Muscle layer of duodenum (tissue), 2 donors: ENCODE results near the gene ITGA6.

Experiments
- H3K27ac ChIP-seq: one replicate; pipeline ENCODE4 v1.7.0; 2013; ENCODE audit warnings: mild to moderate bottlenecking, low read length
- H3K27me3 ChIP-seq: one replicate; pipeline ENCODE4 v1.7.0; 2013; ENCODE audit warnings: low read depth, mild to moderate bottlenecking, control low read depth, low read length
- H3K36me3 ChIP-seq, 2 donors: one replicate each; pipeline ENCODE4 v1.7.0; 2013; ENCODE audit warnings: low read length in 2 of 2, control low read depth in 1 of 2, mild to moderate bottlenecking in 1 of 2; ENCODE audit not compliant: insufficient read depth in 2 of 2, control insufficient read depth in 1 of 2
- H3K4me1 ChIP-seq, 2 donors: one replicate each; pipeline ENCODE4 v1.7.0; 2013; ENCODE audit warnings: low read length in 2 of 2, mild to moderate bottlenecking in 2 of 2, control low read depth in 1 of 2, moderate library complexity in 1 of 2; ENCODE audit not compliant: insufficient read depth in 2 of 2, control insufficient read depth in 1 of 2
- H3K4me3 ChIP-seq, 2 donors: one replicate each; pipeline ENCODE4 v1.7.0; 2013; ENCODE audit warnings: low read length in 2 of 2, low read depth in 1 of 2, mild to moderate bottlenecking in 1 of 2
- H3K9me3 ChIP-seq, 2 donors: one replicate each; pipeline ENCODE4 v1.7.0; 2013; ENCODE audit warnings: low read length in 2 of 2, control low read depth in 1 of 2, mild to moderate bottlenecking in 1 of 2; ENCODE audit not compliant: control insufficient read depth in 1 of 2
- donor health status: healthy.

ITGA6 gene

DNA sequence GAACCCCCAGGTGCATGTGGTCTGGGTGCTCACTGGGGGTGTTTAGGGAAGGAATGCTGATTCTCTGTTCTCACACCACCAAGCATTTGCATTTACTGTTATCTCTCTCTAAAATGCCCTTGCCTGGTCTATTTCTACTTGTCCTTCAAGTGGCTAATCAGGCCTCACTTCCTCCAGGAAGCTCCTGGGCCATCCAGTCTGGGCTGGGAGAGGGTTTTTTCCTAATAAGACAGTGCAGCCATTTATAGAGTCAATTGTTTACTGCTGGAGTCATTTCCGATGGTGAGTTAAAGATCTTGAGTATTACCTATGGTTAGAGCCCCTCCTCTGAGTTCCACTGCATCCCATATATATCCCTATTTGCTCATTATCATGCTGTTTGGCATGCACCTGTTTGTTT, 25.2 kb upstream of the ITGA6 start:
- Histone ChIP-seq H3K4me3 (no peak overlapping the region), H3K4me1 (no peaks in the 10 kb centered on the region), H3K27ac (no peak overlapping the region), H3K9me3 (peaks cover 0 to 2% of the 10 kb centered on the region in 2 donors), H3K27me3 (no peaks in the 10 kb centered on the region), H3K36me3 (no peaks in the 10 kb centered on the region)

DNA sequence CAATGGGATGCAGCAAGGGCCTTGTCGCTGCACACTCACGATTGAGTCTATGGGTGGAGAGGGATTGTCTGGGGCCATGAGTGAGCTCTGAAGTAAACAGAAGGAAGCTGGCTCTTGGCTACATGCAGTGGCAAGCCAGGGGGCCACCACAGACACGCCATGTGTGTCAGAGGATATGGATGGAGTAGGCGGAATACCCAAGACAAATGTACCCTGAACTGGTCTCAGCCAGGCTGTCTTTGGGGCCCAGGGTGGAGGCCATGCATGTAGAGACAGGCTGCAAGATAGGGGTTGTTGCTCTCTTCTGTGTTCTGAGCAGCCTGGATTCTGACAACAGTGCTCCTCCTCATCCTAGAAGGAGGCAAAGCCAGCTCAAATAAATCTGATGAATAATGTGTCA, 24.0 kb upstream of the ITGA6 start:
- H3K4me3 ChIP-seq, result no peak overlapping the region
- no peaks in the 10 kb centered on the region for H3K36me3 ChIP-seq
- H3K27me3 ChIP-seq, result no peaks in the 10 kb centered on the region
- H3K27ac ChIP-seq, result no peak overlapping the region
- peaks cover 0 to 2% of the 10 kb centered on the region in 2 donors for H3K9me3 ChIP-seq
- H3K4me1 ChIP-seq, result no peaks in the 10 kb centered on the region

DNA sequence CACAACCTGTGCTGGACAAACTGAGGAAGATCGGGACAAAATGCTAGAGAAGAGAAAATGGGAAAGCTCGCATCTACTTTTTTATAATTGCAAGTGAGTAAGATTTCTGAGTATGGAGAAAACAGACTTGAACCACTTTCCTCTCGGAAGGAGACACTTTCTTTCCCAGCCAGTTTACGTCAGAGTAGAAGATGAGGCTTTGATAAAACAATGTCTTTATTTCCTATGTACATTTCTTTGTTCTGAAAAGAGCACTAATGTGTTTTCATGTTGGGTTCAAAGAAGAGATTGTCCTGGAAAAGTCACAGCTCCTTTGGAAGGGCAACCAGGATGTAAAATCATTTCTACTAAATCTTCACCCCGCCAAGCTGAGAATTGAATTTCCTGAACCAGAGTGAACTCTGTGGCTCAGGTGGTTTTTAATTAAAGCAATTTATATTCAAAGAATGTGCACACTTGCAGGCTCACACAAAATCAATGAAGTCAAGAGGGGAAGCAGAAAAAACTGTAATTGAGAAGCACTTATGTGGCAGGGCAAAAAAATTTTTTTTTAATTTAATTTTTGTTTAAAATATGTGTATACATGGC, 23.4 kb upstream of the ITGA6 start:
- H3K27me3 ChIP-seq, result no peaks in the 10 kb centered on the region
- no peaks in the 10 kb centered on the region for H3K36me3 ChIP-seq
- H3K9me3 ChIP-seq, result peaks cover 0 to 2% of the 10 kb centered on the region in 2 donors
- no peak overlapping the region for H3K4me3 ChIP-seq
- H3K4me1 ChIP-seq, result no peaks in the 10 kb centered on the region
- no peak overlapping the region for H3K27ac ChIP-seq

DNA sequence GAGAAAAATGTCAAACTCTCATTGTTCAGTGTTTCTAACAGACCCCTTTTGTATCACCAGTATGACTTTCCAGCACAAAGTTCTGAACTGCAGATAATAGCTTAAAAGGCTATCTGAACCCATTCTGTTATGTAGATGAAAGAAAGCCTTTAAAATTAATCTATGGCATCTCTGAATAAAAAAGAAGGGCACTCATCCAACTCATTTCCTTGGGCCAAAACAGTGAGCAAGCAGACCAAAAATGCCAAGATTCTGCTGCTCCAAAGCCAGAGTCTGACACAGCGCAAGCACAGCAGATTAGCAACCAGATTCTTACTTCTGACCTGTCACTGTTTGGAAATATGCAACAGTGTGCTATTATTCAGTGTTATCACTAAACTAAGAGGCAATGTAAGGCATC, 22.6 kb upstream of the ITGA6 start:
- no peak overlapping the region for H3K27ac ChIP-seq
- no peaks in the 10 kb centered on the region for H3K36me3 ChIP-seq

DNA sequence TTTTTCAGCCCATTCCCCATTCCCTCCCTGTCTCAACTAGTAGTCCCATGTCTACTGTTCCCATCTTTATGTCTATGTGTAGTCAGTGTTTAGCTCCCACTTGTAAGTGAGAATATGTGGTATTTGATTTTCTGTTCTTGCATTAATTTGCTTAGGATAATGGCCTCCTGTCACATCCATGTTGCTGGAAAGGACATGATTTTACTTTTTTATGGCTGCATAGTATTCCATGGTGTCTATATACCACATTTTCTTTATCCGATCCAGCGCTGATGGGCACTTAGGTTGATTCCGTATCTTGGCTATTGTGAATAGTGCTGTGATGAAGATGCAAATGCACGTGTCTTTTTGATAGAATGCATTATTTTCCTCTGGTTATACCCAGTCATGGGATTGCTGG, 21.7 kb upstream of the ITGA6 start:
- H3K4me1 ChIP-seq, result no peaks in the 10 kb centered on the region
- H3K9me3 ChIP-seq, result peaks cover 0 to 2% of the 10 kb centered on the region in 2 donors
- H3K4me3 ChIP-seq, result no peak overlapping the region
- H3K36me3 ChIP-seq, result no peaks in the 10 kb centered on the region
- H3K27me3 ChIP-seq, result no peaks in the 10 kb centered on the region
- H3K27ac ChIP-seq, result no peak overlapping the region

More for the DNA sequence above, 22.6 kb upstream of the ITGA6 start:
- H3K9me3 ChIP-seq, result peaks cover 0 to 2% of the 10 kb centered on the region in 2 donors
- H3K4me1 ChIP-seq, result no peaks in the 10 kb centered on the region
- no peaks in the 10 kb centered on the region for H3K27me3 ChIP-seq
- no peak overlapping the region for H3K4me3 ChIP-seq

DNA sequence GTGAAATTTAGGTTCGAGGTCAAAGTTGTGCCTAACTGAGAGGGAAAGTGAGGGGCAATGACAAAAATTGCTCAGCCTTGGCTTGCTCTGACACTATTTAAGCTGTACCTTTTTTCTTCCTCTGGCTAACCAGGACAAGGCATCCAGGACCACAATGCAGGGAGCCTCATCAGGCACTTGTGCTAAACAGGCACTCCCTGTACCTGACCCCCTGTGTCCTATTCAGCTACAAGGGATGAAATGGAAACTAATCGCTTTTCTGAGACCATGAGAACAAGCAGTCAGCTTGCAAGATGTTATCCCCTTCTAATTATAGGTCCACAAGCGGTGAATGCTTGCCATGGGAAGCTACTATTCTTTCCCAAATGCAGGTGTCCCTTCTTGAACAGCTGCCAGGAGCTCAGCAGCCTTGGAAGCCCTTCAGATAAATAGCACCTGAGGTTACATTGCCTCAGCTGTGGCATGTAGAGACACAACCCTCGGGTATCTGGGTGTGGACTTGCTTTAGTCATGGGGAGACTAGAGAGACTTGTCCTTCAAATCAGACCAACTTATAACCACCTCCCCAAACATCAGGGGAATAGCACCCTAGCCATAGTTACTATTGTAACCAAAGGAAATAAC, 19.1 kb upstream of the ITGA6 start:
- Histone ChIP-seq H3K27ac (no peak overlapping the region), H3K36me3 (no peaks in the 10 kb centered on the region), H3K27me3 (no peaks in the 10 kb centered on the region)

DNA sequence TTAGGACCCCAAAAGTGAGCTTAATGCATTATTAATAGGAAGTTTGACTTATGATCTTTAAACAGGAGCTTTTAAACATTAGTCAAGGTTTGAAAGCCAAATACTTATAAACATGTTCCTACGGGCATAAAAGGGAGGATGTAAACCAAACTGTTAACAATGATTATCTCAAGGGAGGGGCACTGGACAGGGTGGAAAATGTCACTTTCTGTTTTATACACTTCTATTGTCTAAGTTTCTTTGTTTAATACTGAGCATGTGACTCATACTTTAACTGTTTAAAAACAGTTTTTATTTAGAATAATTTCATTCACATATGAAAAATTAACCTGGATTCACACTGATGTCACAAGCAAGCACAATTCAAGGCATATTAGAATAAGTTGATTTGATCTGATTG, 18.3 kb upstream of the ITGA6 start:
- no peaks in the 10 kb centered on the region for H3K4me1 ChIP-seq
- H3K36me3 ChIP-seq, result no peaks in the 10 kb centered on the region
- no peak overlapping the region for H3K27ac ChIP-seq
- no peaks in the 10 kb centered on the region for H3K27me3 ChIP-seq
- H3K9me3 ChIP-seq, result peaks cover 0 to 2% of the 10 kb centered on the region in 2 donors
- no peak overlapping the region for H3K4me3 ChIP-seq

More for the DNA sequence above, 19.1 kb upstream of the ITGA6 start:
- H3K4me1 ChIP-seq, result no peaks in the 10 kb centered on the region
- no peak overlapping the region for H3K4me3 ChIP-seq
- peaks cover 0 to 2% of the 10 kb centered on the region in 2 donors for H3K9me3 ChIP-seq

DNA sequence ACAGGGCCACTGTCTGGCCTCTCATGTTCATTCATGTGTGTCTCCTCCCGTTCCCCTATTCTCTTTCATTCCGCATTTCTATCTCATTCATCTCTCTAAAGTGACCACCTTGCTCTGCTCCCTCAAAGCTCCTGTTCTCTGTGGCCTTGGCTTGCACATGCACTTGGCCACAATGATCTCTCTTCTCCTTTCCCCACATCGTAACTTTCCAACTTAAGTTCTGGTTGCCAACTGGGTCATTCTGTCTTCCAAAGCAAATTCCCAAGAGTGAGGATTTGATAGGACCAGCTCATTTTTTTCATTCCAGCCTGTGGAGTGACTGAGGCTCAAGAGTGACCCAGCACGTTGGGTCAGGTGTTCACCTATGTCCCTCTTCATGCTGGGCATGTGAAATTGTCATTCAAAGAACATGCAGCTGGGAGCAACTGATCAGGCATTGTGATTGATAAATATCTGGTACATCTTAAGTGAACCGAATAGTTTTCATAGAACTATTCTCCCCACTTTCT, 14.3 kb upstream of the ITGA6 start:
- Histone ChIP-seq H3K4me1 (no peaks in the 10 kb centered on the region), H3K36me3 (no peaks in the 10 kb centered on the region), H3K4me3 (no peak overlapping the region), H3K9me3 (peaks cover 0 to 7% of the 10 kb centered on the region in 2 donors), H3K27ac (no peak overlapping the region), H3K27me3 (no peaks in the 10 kb centered on the region)

DNA sequence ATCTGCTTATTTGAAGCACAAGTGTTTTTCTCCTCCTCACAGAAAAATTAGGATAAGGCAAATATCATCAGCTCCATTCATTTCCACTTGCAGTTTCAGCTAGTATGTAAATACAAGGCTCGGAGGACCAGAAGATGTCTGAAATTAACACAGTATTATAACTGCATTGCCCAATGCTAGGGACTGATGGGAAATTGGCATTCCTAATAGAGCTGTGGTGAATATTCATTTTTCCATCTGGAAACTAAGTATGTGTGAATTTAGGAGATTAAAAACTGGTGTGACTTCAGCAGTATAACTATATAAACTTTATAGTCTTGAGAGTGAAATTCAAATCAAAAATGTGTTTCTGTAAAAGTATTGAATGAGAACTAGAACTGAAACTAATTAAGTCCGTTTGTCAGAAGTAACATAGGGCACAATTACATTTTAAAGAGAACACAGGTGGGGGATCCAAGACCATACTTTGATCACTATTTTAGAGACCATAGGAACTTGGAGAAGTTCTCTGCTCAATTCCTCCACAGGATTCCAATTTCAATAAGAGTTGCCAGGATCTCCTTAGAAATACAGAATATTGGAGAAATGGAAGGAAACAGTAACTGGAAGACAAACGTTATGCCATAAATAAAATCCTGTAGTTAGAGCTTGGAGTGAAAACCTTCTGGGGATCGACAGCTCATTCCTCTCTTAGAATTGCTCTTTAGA, 12.1 kb upstream of the ITGA6 start:
- H3K9me3 ChIP-seq, result peaks cover 0 to 14% of the 10 kb centered on the region in 2 donors
- no peaks in the 10 kb centered on the region for H3K27me3 ChIP-seq
- H3K36me3 ChIP-seq, result no peaks in the 10 kb centered on the region
- no peak overlapping the region for H3K4me3 ChIP-seq
- H3K4me1 ChIP-seq, result no peaks in the 10 kb centered on the region
- H3K27ac ChIP-seq, result no peak overlapping the region

DNA sequence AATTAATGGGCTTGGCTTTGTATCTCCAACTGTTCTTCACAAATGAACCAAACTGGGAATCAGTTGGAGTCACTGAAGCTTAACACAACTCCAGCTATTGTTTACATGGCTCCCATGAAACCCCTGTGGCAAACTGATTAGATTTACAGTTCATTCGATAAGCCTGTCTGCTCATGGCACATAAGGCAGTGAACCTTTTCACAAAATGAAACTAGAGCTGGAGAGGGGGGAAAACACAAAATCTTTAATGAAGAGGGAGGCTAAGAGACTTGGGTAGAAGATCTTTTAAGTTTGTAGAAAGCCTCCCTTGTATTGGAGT, 11.6 kb upstream of the ITGA6 start:
- Histone ChIP-seq H3K27me3 (no peaks in the 10 kb centered on the region), H3K9me3 (peaks cover 0 to 14% of the 10 kb centered on the region in 2 donors), H3K27ac (no peak overlapping the region), H3K4me1 (no peaks in the 10 kb centered on the region), H3K4me3 (no peak overlapping the region), H3K36me3 (no peaks in the 10 kb centered on the region)

DNA sequence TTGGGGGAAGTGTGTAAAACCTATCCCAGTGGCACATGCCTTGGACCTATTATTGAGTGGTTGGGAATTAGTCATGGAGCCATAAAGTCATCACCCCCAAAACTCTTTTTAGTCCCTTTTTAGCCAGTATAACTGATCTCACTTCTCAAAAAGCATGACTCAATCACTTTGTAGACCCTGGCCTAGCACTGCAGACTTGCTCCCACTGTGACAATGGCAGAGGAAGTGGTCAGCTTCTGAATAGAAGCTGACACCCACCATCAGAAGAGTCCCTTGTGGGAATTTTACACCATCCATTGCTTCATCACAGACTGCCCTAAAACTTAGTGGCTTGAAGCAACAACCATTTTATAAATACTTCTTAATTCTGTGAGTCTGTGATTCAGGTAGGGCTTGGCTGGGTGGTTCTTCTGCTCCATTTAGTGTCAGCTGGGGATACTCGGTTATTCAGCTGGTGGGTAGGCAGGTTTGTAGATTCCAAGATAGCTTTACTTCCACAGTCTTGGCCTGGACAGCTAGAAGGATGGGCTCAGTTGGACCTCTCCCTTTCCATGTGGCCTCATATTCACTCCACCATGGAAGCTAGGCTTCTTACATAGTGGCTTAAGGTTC, 10.8 kb upstream of the ITGA6 start:
- Histone ChIP-seq H3K9me3 (peaks cover 0 to 14% of the 10 kb centered on the region in 2 donors), H3K27ac (no peak overlapping the region), H3K27me3 (no peaks in the 10 kb centered on the region), H3K4me3 (no peak overlapping the region), H3K4me1 (no peaks in the 10 kb centered on the region), H3K36me3 (no peaks in the 10 kb centered on the region)
